Endothelial cell of umbilical vein (primary cell): ENCODE measurements around the gene GJB3.

Source experiments
- EZH2 ChIP-seq: IDR thresholded peaks from 2 replicates; pipeline ENCODE4 v1.6.1; 2012; ENCODE audit warnings: borderline replicate concordance, low read depth, mild to moderate bottlenecking, moderate library complexity, low read length, inconsistent platforms; ENCODE audit not compliant: severe bottlenecking
- JUN ChIP-seq: IDR thresholded peaks from 2 replicates; pipeline ENCODE4 v1.6.1; 2011; ENCODE audit warnings: borderline replicate concordance, low read depth; ENCODE audit not compliant: insufficient read length, insufficient read depth
- MYC ChIP-seq: IDR thresholded peaks from one replicate; pipeline ENCODE4 v1.6.1; 2011; ENCODE audit warnings: mild to moderate bottlenecking, low read depth, low read length
- POLR2A ChIP-seq: IDR thresholded peaks from 2 replicates; pipeline ENCODE4 v1.6.1; 2012; ENCODE audit warnings: low read depth, mild to moderate bottlenecking, control low read depth, low read length
- POLR2AphosphoS5 ChIP-seq: IDR thresholded peaks from 2 replicates; pipeline ENCODE4 v1.6.1; 2012; ENCODE audit warnings: low read depth, mild to moderate bottlenecking, control low read depth, low read length, moderate library complexity; ENCODE audit not compliant: insufficient read depth
- TF ChIP-seq, protein P1 (sequence below), 2 donors: IDR thresholded peaks; 1 replicate in 1 of 2; 2 replicates in 1 of 2; pipeline ENCODE4 v1.5.1; 2011; ENCODE audit warnings: low read length in 2 of 2, mild to moderate bottlenecking in 2 of 2, moderate library complexity in 2 of 2, control low read depth in 1 of 2, inconsistent platforms in 1 of 2, low read depth in 1 of 2; ENCODE audit not compliant: insufficient read depth in 1 of 2; ENCODE audit errors: extremely low read depth in 1 of 2
- TF ChIP-seq, protein P2 (sequence below): IDR thresholded peaks from 2 replicates; pipeline ENCODE4 v1.6.1; 2011; ENCODE audit not compliant: insufficient read depth, insufficient read length

- TF ChIP-seq, protein P1, sequence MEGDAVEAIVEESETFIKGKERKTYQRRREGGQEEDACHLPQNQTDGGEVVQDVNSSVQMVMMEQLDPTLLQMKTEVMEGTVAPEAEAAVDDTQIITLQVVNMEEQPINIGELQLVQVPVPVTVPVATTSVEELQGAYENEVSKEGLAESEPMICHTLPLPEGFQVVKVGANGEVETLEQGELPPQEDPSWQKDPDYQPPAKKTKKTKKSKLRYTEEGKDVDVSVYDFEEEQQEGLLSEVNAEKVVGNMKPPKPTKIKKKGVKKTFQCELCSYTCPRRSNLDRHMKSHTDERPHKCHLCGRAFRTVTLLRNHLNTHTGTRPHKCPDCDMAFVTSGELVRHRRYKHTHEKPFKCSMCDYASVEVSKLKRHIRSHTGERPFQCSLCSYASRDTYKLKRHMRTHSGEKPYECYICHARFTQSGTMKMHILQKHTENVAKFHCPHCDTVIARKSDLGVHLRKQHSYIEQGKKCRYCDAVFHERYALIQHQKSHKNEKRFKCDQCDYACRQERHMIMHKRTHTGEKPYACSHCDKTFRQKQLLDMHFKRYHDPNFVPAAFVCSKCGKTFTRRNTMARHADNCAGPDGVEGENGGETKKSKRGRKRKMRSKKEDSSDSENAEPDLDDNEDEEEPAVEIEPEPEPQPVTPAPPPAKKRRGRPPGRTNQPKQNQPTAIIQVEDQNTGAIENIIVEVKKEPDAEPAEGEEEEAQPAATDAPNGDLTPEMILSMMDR (IDR thresholded peaks at IDR 0.05; ENCODE audit: extremely low read depth in 1 of 2, insufficient read depth in 1 of 2, low read depth in 1 of 2, low read length in 2 of 2) = no peak
- TF ChIP-seq POLR2AphosphoS5 (no peak), POLR2A (no peak), EZH2 (no peak), JUN (no peak), MYC (no peak)
- TF ChIP-seq, protein P2, sequence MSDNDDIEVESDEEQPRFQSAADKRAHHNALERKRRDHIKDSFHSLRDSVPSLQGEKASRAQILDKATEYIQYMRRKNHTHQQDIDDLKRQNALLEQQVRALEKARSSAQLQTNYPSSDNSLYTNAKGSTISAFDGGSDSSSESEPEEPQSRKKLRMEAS = no peak
Measured at GRCh38 chr1:34790985-34791384, 10.0 kb downstream of the GJB3 start.
